Neutrophil (primary cell): ENCODE data around the gene CLIP1.

ENCODE experiments used
- H3K27ac ChIP-seq: fragments of 200-600 bp; sonication (generic); 2 replicates; pipeline ENCODE4 v1.5.1; 2016; ENCODE audit warnings: mild to moderate bottlenecking, moderate library complexity
- H3K27me3 ChIP-seq: fragments of 200-600 bp; sonication (generic); 2 replicates; pipeline ENCODE4 v1.6.0; 2016; ENCODE audit warnings: mild to moderate bottlenecking
- H3K36me3 ChIP-seq: fragments of 200-600 bp; sonication (generic); 2 replicates; pipeline ENCODE4 v1.5.1; 2017
- H3K4me1 ChIP-seq, 2 experiments: fragments of 200-600 bp in 1 of 2; sonication (generic) in 1 of 2; 1 replicate in 1 of 2; 2 replicates in 1 of 2; pipeline versions ENCODE4 v1.5.1 to v1.6.1; 2013 to 2016; ENCODE audit warnings: low read depth in 1 of 2, low read length in 1 of 2, mild to moderate bottlenecking in 1 of 2, moderate library complexity in 1 of 2; ENCODE audit not compliant: control insufficient read depth in 1 of 2, insufficient read depth in 1 of 2
- H3K4me3 ChIP-seq, 2 experiments: fragments of 200-600 bp in 1 of 2; sonication (generic) in 1 of 2; 1 replicate in 1 of 2; 2 replicates in 1 of 2; pipeline ENCODE4 v1.5.1; 2013 to 2016; ENCODE audit warnings: low read depth in 1 of 2, low read length in 1 of 2, mild to moderate bottlenecking in 1 of 2, moderate library complexity in 1 of 2
- H3K9me3 ChIP-seq: fragments of 200-600 bp; sonication (generic); 2 replicates; pipeline ENCODE4 v1.5.1; 2016
- CTCF ChIP-seq: fragments of 200-600 bp; sonication (generic); IDR thresholded peaks from 2 replicates; pipeline ENCODE4 v1.5.1; 2016; ENCODE audit warnings: antibody characterized with exemption

CLIP1 gene

DNA sequence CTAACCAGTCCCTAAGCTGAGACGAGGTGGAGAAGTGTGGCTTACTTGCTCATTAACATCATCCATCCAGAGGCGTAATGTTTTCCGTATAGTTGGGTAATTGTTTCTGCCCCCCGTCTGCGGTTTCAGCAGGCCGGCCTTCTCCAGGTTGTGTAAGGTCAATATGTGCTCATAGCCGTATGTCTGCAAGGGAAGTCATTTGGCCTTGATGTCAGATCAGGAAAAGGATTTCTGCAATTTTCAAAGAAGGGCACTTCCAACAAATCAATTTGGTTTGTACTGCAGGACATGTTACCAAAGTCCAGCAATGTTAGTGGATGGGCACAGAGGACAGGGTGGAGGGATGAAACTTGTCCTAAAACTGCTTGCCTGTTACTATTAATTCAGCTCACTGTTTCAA, 186.7 kb downstream of the CLIP1 start:
- peak overlapping the region; percentile 75 for H3K27ac ChIP-seq
- H3K27me3 ChIP-seq, result no peaks in the 10 kb centered on the region
- TF ChIP-seq CTCF, result no peak
- peaks cover 66% of the 10 kb centered on the region for H3K36me3 ChIP-seq
- H3K4me1 ChIP-seq, result peaks cover 19 to 24% of the 10 kb centered on the region in 2 experiments
- no peak overlapping the region for H3K4me3 ChIP-seq
- H3K9me3 ChIP-seq, result no peaks in the 10 kb centered on the region

DNA sequence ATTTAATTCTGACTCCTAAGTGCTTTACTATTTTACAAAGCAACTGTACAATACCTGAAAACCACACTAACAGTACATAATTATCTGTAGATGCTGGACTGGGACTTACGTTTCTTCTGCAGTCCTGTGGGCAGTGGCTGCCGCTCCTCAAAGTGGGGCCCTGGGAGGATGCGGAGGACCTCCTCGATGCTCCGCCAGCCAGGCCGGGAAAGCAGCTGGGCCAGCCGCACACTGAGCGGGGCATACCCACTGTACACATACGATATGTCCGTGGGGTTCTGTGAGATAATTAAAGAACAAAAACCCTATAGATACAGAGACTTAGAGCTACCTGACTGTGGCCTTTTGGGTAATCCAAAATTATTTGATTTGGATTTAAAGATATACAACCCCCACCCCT, 189.8 kb downstream of the CLIP1 start:
- Histone ChIP-seq H3K4me1 (peaks cover 19 to 24% of the 10 kb centered on the region in 2 experiments), H3K36me3 (peaks cover 63% of the 10 kb centered on the region), H3K9me3 (no peaks in the 10 kb centered on the region), H3K27ac (no peak overlapping the region), H3K4me3 (no peak overlapping the region), H3K27me3 (no peaks in the 10 kb centered on the region)
- TF ChIP-seq CTCF, result no peak

- TF ChIP-seq CTCF, result no peak
- Histone ChIP-seq H3K4me1 (peaks cover 18 to 20% of the 10 kb centered on the region in 2 experiments), H3K36me3 (peaks cover 62% of the 10 kb centered on the region), H3K27ac (no peak overlapping the region), H3K9me3 (no peaks in the 10 kb centered on the region), H3K27me3 (no peaks in the 10 kb centered on the region), H3K4me3 (no peak overlapping the region)
Measured at GRCh38 chr12:122230798-122231197, 191.7 kb downstream of the CLIP1 start.

DNA sequence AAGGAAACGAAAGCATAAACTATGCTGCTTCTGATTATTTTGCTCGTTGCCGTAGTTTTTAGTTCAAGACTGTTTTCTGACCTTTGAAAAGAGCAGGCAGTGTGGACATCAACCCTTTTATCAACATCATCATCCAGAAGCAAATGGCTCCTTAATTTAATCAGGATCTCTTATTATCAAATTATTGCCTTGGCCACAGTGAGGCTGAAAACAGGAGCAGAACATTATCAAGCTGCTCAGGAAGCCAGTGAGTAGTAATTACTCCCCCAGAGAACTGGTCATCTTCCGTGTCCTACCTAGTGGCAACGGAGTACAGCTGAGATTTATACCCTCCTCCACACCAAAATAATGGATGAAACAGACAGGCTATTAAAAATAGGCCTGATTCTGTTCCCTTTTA, 194.4 kb downstream of the CLIP1 start:
- no peak overlapping the region for H3K4me3 ChIP-seq
- H3K9me3 ChIP-seq, result no peaks in the 10 kb centered on the region
- H3K36me3 ChIP-seq, result peaks cover 51% of the 10 kb centered on the region
- TF ChIP-seq CTCF, result no peak
- no peaks in the 10 kb centered on the region for H3K27me3 ChIP-seq
- peaks cover 23 to 24% of the 10 kb centered on the region in 2 experiments for H3K4me1 ChIP-seq
- no peak overlapping the region for H3K27ac ChIP-seq

DNA sequence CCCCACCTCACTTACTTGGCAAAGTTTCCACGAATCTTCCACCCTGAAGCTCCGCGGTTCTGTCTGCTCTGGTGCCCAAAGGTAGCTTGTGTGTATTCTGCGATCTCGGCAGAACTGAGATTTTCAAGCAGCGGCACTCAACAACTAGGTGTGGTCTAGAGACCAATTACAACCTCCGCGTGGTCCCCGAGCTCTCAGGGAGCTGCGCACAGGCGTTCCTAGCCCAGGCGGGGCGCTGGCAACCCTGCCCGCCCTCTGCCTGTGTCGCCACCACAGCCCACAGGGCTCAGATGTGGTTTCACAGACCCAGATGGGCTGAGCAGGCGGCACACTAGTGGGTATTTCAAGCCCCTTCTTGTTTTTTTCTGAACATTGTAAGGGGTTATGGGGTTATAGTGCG, 195.1 kb downstream of the CLIP1 start:
- no peak overlapping the region for H3K4me3 ChIP-seq
- no peak overlapping the region for H3K27ac ChIP-seq
- peaks cover 51% of the 10 kb centered on the region for H3K36me3 ChIP-seq
- no peaks in the 10 kb centered on the region for H3K27me3 ChIP-seq
- TF ChIP-seq CTCF, result no peak
- H3K9me3 ChIP-seq, result no peaks in the 10 kb centered on the region
- H3K4me1 ChIP-seq, result peaks cover 23 to 24% of the 10 kb centered on the region in 2 experiments
